ENCODE measurements around the gene DOK3.

- TF ChIP-seq EZH2phosphoT487 (IDR thresholded peaks at IDR 0.05; ENCODE audit: borderline replicate concordance) = no peak
- no peak for TF ChIP-seq CTCF (conservative IDR thresholded peaks at IDR 0.05; ENCODE audit: low read length)
These were observed 35.6 kb downstream of the DOK3 start for GRCh38 chr5:177474002-177474476.
